Panc1 (cell line): ENCODE measurements around the gene CLEC14A. TPM values are rescaled to one million over a fixed set of nuclear protein-coding genes. Genes with fewer than 3 reads are reported as not detected.

Experiments used
- ATAC-seq: fragments of 200-7000 bp; cut with Tn5 transposase; 2 replicates; pipeline ENCODE4 v1.9.1; 2020; ENCODE audit warnings: mild to moderate bottlenecking, moderate library complexity
- BruUV-seq: library from RNA; stranded (reverse); fragments of 400-500 nt; replicated peaks from 2 replicates; lab custom pipeline; 2021; lab: Mats Ljungman, UMichigan
- CTCF ChIA-PET: fragments of 300-600 bp; sonication (Branson Sonifier 250); formaldehyde crosslinking; loops from one replicate; lab custom pipeline; 2022; ENCODE audit warnings: antibody characterized with exemption; lab: Charles Lee
- POLR2A ChIA-PET: fragments of 300-600 bp; sonication (Branson Sonifier 250); formaldehyde crosslinking; loops from one replicate; lab custom pipeline; 2022; ENCODE audit warnings: antibody characterized with exemption; lab: Charles Lee
- DNase-seq: peaks from one replicate; pipeline ENCODE4 v3.0.0-alpha.2; 2010; ENCODE audit warnings: low read depth, low spot score
- H3K27ac ChIP-seq: 2 replicates; pipeline ENCODE4 v1.5.1; 2011; ENCODE audit warnings: mild to moderate bottlenecking, low read length, inconsistent platforms
- H3K27me3 ChIP-seq: fragments of 200-500 bp; sonication (Bioruptor generic); 2 replicates; pipeline ENCODE4 v1.6.0; 2014; ENCODE audit warnings: low read length, inconsistent platforms; ENCODE audit not compliant: control insufficient read depth, insufficient read depth
- H3K36me3 ChIP-seq: fragments of 200-500 bp; sonication (Bioruptor generic); 2 replicates; pipeline ENCODE4 v1.5.1; 2014; ENCODE audit warnings: inconsistent platforms, mild to moderate bottlenecking, low read length, moderate library complexity; ENCODE audit not compliant: control insufficient read depth, insufficient read depth
- H3K4me1 ChIP-seq: 2 replicates; pipeline ENCODE4 v1.5.1; 2011; ENCODE audit warnings: inconsistent platforms, mild to moderate bottlenecking, low read length, moderate library complexity; ENCODE audit not compliant: control insufficient read depth, insufficient read depth
- H3K4me3 ChIP-seq, 2 experiments: 2 replicates each; pipeline ENCODE4 v1.5.1; 2011 to 2012; ENCODE audit warnings: low read depth in 2 of 2, low read length in 2 of 2, mild to moderate bottlenecking in 2 of 2, inconsistent platforms in 1 of 2, moderate library complexity in 1 of 2
- H3K9me3 ChIP-seq: fragments of 200-500 bp; sonication (Bioruptor generic); 2 replicates; pipeline ENCODE4 v1.5.1; 2014; ENCODE audit warnings: low read depth, mild to moderate bottlenecking, inconsistent platforms, low read length, moderate library complexity; ENCODE audit not compliant: control insufficient read depth, insufficient read depth
- CTCF ChIP-seq: fragments of 450-650 bp; IDR thresholded peaks from 2 replicates; pipeline ENCODE4 v1.5.1; 2017; ENCODE audit warnings: mild to moderate bottlenecking
- POLR2AphosphoS5 ChIP-seq: IDR thresholded peaks from 2 replicates; pipeline ENCODE4 v1.6.1; 2012; ENCODE audit warnings: mild to moderate bottlenecking, low read depth, low read length, moderate library complexity
- REST ChIP-seq, 2 experiments: IDR thresholded peaks; 2 replicates each; pipeline ENCODE4 v1.6.1; 2011 to 2012; ENCODE audit warnings: low read depth in 2 of 2, control low read depth in 1 of 2, low read length in 1 of 2, mild to moderate bottlenecking in 1 of 2, moderate library complexity in 1 of 2; ENCODE audit not compliant: insufficient read depth in 1 of 2
- SIN3A ChIP-seq: IDR thresholded peaks from 2 replicates; pipeline ENCODE4 v1.6.1; 2012; ENCODE audit warnings: low read depth, mild to moderate bottlenecking, low read length, moderate library complexity, borderline replicate concordance; ENCODE audit not compliant: insufficient read depth
- TCF7L2 ChIP-seq: IDR thresholded peaks from 2 replicates; pipeline ENCODE4 v1.6.1; 2011; ENCODE audit warnings: mild to moderate bottlenecking, low read depth, low read length, inconsistent platforms
- in situ Hi-C: cut with HindIII; loops from 2 replicates; pipeline ENCODE4 v1.10.0; 2016; ENCODE audit warnings: low sequenced_read_pairs, low pct_unique_long_range_greater_than_20kb
- intact Hi-C: fragments of 100-400 bp; cut with micrococcal nuclease; formaldehyde crosslinking; loops from one replicate; pipeline ENCODE4 v1.10.0; 2022; ENCODE audit not compliant: unreplicated experiment
- total RNA-seq: library from RNA; stranded (reverse); gene quantifications from one replicate; pipeline ENCODE4 v1.2.1, GENCODE V29; 2021; ENCODE audit not compliant: unreplicated experiment

The CLEC14A gene
- total RNA-seq, 1 experiment from 2014 or later = 0.10 TPM

GRCh38 chr14:38206689-38207376 lies 49.1 kb downstream of the CLEC14A start:
- ATAC-seq (no peak), DNase-seq (no peak)
- Histone ChIP-seq H3K4me1 (no peaks in the 10 kb centered on the region), H3K9me3 (no peaks in the 10 kb centered on the region), H3K36me3 (no peaks in the 10 kb centered on the region), H3K27ac (no peak overlapping the region), H3K4me3 (no peak overlapping the region), H3K27me3 (peaks cover 15% of the 10 kb centered on the region; the same call in 1 of the 2 replicates)
- in situ Hi-C loops (no loop called here), intact Hi-C loops (loop anchor here (10.0 kb wide), 1 partner anchor 302 kb away; no protein-coding TSS in a partner anchor)
- ChIA-PET POLR2A (no interaction called here), CTCF (no interaction called here)
- no TSS peak for BruUV-seq
- TF ChIP-seq POLR2AphosphoS5 = no peak
- no peak for TF ChIP-seq CTCF
- no peak for TF ChIP-seq SIN3A

GRCh38 chr14:38205949-38206665 lies 49.8 kb downstream of the CLEC14A start:
- in situ Hi-C loops (no loop called here), intact Hi-C loops (loop anchor here (10.0 kb wide), 1 partner anchor 301 kb away; no protein-coding TSS in a partner anchor)
- no peaks in the 10 kb centered on the region for H3K9me3 ChIP-seq
- no TSS peak for BruUV-seq
- DNase-seq (no peak), ATAC-seq (no peak)
- peaks cover 15% of the 10 kb centered on the region; the same call in 1 of the 2 replicates for H3K27me3 ChIP-seq
- TF ChIP-seq REST (IDR thresholded peaks at IDR 0.05; ENCODE audit: insufficient read depth in 1 of 2, low read depth in 2 of 2, low read length in 1 of 2) (no peak), SIN3A (no peak), CTCF (no peak), TCF7L2 (no peak), POLR2AphosphoS5 (no peak)
- CTCF ChIA-PET = no interaction called here
- POLR2A ChIA-PET = no interaction called here
- H3K4me3 ChIP-seq = no peak overlapping the region
- no peaks in the 10 kb centered on the region for H3K36me3 ChIP-seq
- no peaks in the 10 kb centered on the region for H3K4me1 ChIP-seq
- no peak overlapping the region for H3K27ac ChIP-seq
